Prostate gland (tissue), 2 donors: ENCODE data around the gene CILP2.

ENCODE experiments used
- CTCF ChIP-seq, 4 experiments: fragments of 200-600 bp in 2 of 4; fragments of 450-650 bp in 2 of 4; sonication (generic) in 2 of 4; IDR thresholded peaks; 1 replicate in 3 of 4; 2 replicates in 1 of 4; pipeline ENCODE4 v1.5.1; 2016 to 2019; ENCODE audit warnings: antibody characterized with exemption in 4 of 4, mild to moderate bottlenecking in 2 of 4, moderate library complexity in 2 of 4
- POLR2A ChIP-seq: fragments of 450-650 bp; IDR thresholded peaks from one replicate; pipeline ENCODE4 v1.6.1; 2016; ENCODE audit warnings: antibody characterized with exemption, mild to moderate bottlenecking
- POLR2AphosphoS5 ChIP-seq: sonication (generic); formaldehyde crosslinking; IDR thresholded peaks from one replicate; pipeline ENCODE4 v1.6.1; 2017; ENCODE audit warnings: antibody characterized with exemption

DNA sequence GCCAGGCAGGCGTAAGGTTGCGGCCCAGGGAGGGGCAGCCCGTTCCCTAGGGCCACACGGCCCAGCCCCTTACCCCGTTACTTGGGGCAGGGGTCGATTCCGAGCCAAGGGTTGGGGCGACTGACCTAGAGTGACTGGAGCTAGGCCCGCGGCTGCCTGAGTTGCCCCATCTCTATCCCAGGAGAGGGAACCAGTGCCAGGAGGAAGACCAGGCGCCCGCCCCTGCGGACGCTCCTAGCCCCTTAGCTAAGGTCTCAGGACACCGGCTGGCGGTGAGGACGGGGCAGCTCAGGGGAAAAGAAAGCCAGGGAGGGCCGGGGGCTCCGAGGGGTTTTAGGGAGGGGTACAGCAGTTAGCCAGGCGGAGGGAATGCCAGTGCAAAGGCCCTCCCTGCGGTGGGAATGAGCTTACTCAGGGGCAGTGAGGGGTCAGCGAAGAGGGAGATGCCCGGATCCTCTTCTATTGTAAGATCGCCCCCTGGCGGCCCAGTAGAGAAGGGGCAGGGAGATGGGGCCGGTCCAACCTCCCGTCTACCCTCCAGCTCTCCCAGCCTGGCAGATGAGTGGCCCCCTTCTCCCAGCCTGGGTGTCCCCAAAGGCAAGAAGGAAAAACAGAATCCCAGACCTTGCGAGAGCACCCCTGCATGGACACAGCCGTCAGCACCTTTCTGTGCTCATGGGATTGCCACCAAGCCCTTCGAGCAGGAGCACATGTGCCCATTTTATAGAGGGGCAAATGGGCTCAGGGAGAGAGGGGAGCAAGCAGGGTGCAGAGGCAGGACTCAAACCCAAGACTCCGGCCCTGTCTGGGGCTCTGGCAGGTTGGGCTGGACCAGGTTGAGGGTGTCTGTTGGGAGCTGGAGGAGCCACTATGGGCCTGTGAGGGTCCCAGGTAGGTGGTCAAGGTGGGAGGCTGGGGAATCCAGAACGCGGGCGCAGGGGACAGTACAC lies 16.3 kb downstream of the CILP2 start:
- TF ChIP-seq CTCF (IDR thresholded peaks at IDR 0.05) = peak in 3 of 4 experiments; percentile 39 to 56 (median 52)
- no peak for TF ChIP-seq POLR2A
- no peak for TF ChIP-seq POLR2AphosphoS5
